HG03457 (cell line): Measurements from ENCODE around the gene CFAP157.

ENCODE experiments used
- ATAC-seq: cut with Tn5 transposase; IDR thresholded peaks from one replicate; pipeline ENCODE4 v1.9.1; 2021; ENCODE audit warnings: moderate number of reproducible peaks; ENCODE audit not compliant: unreplicated experiment

The CFAP157 gene

GRCh38 chr9:127706836-127707241, at the start of gene CFAP157:
Gene CFAP157, plus strand, starts transcription at chr9:127706988. Its CDS starts 44 bp downstream, at chr9:127707032.
- ATAC-seq, result no peak

- no peak for ATAC-seq
Observed at GRCh38 chr9:127658428-127658827, 48.4 kb upstream of the CFAP157 start.

GRCh38 chr9:127660886-127661741, 45.7 kb upstream of the CFAP157 start:
- ATAC-seq, result no peak

- ATAC-seq, result no peak
Observed at GRCh38 chr9:127662617-127663016, 44.2 kb upstream of the CFAP157 start.

- no peak for ATAC-seq
Observed at GRCh38 chr9:127664324-127664677, 42.5 kb upstream of the CFAP157 start.

GRCh38 chr9:127664678-127665507, 41.9 kb upstream of the CFAP157 start:
- ATAC-seq, result no peak

GRCh38 chr9:127667127-127667844, 39.5 kb upstream of the CFAP157 start:
- ATAC-seq, result no peak

GRCh38 chr9:127667906-127668305, 38.9 kb upstream of the CFAP157 start:
- ATAC-seq, result no peak

GRCh38 chr9:127673234-127673633, 33.6 kb upstream of the CFAP157 start:
- ATAC-seq, result no peak

GRCh38 chr9:127676638-127677037, 30.1 kb upstream of the CFAP157 start:
- ATAC-seq, result no peak

GRCh38 chr9:127679506-127679905, 27.3 kb upstream of the CFAP157 start:
- no peak for ATAC-seq

- no peak for ATAC-seq
Observed at GRCh38 chr9:127680226-127680625, 26.6 kb upstream of the CFAP157 start.

GRCh38 chr9:127680846-127681245, 25.9 kb upstream of the CFAP157 start:
- ATAC-seq, result no peak

- no peak for ATAC-seq
Observed at GRCh38 chr9:127682351-127683136, 24.2 kb upstream of the CFAP157 start.

GRCh38 chr9:127683723-127684122, 23.1 kb upstream of the CFAP157 start:
- ATAC-seq, result no peak

GRCh38 chr9:127684576-127684975, 22.2 kb upstream of the CFAP157 start:
- ATAC-seq, result no peak

- no peak for ATAC-seq
Observed at GRCh38 chr9:127686461-127687393, 20.1 kb upstream of the CFAP157 start.

GRCh38 chr9:127689329-127690000, 17.3 kb upstream of the CFAP157 start:
- no peak for ATAC-seq

GRCh38 chr9:127690735-127691134, 16.1 kb upstream of the CFAP157 start:
- ATAC-seq, result no peak
